H9 (cell line): ENCODE data around the gene CALML4. TPM values are rescaled to one million over a fixed set of nuclear protein-coding genes. Genes with fewer than 3 reads are reported as not detected.

Source experiments
- DNase-seq: peaks from one replicate; pipeline ENCODE4 v3.0.0-alpha.2; 2017
- H2AFZ ChIP-seq: one replicate; pipeline ENCODE4 v1.6.1; 2013; ENCODE audit warnings: mild to moderate bottlenecking, low read length, control low read depth, moderate library complexity
- H2AK5ac ChIP-seq: 2 replicates; pipeline ENCODE4 v1.6.1; 2013; ENCODE audit warnings: low read length, control low read depth, mixed read lengths; ENCODE audit not compliant: insufficient read length
- H2BK120ac ChIP-seq: one replicate; pipeline ENCODE4 v1.6.1; 2013; ENCODE audit warnings: low read depth, mild to moderate bottlenecking, low read length, control low read depth, inconsistent platforms; ENCODE audit not compliant: poor library complexity, severe bottlenecking
- H2BK12ac ChIP-seq: 2 replicates; pipeline ENCODE4 v1.6.1; 2013; ENCODE audit warnings: low read length, control low read depth, mixed read lengths, low read depth; ENCODE audit not compliant: insufficient read length
- H2BK15ac ChIP-seq: 2 replicates; pipeline ENCODE4 v1.6.1; 2013; ENCODE audit warnings: low read depth, low read length, control low read depth
- H2BK20ac ChIP-seq: one replicate; pipeline ENCODE4 v1.6.1; 2013; ENCODE audit warnings: low read depth, mild to moderate bottlenecking, low read length, control low read depth, inconsistent platforms; ENCODE audit not compliant: poor library complexity, severe bottlenecking
- H2BK5ac ChIP-seq: 2 replicates; pipeline ENCODE4 v1.6.1; 2013; ENCODE audit warnings: low read length, control low read depth, mixed read lengths; ENCODE audit not compliant: insufficient read length
- H3K14ac ChIP-seq: 2 replicates; pipeline ENCODE4 v1.6.1; 2013; ENCODE audit warnings: low read length, control low read depth; ENCODE audit not compliant: insufficient read depth
- H3K18ac ChIP-seq: 2 replicates; pipeline ENCODE4 v1.6.1; 2013; ENCODE audit warnings: low read depth, mild to moderate bottlenecking, mixed read lengths, low read length, control low read depth; ENCODE audit not compliant: insufficient read length
- H3K23ac ChIP-seq: 2 replicates; pipeline ENCODE4 v1.6.1; 2013; ENCODE audit warnings: low read length, control low read depth, mixed read lengths, low read depth; ENCODE audit not compliant: insufficient read length
- H3K23me2 ChIP-seq: 2 replicates; pipeline ENCODE4 v1.6.1; 2013; ENCODE audit warnings: low read depth, mild to moderate bottlenecking, mixed read lengths, low read length, control low read depth; ENCODE audit not compliant: insufficient read length, poor library complexity, severe bottlenecking
- H3K27ac ChIP-seq: 2 replicates; pipeline ENCODE4 v1.5.1; 2013; ENCODE audit warnings: low read length, control low read depth, mixed read lengths, low read depth; ENCODE audit not compliant: insufficient read length
- H3K27me3 ChIP-seq: 2 replicates; pipeline ENCODE4 v1.6.1; 2013; ENCODE audit warnings: low read length, control low read depth, inconsistent platforms; ENCODE audit not compliant: insufficient read depth
- H3K4ac ChIP-seq: 2 replicates; pipeline ENCODE4 v1.6.1; 2013; ENCODE audit warnings: low read depth, mild to moderate bottlenecking, control low read depth, inconsistent platforms, low read length, moderate library complexity
- H3K4me1 ChIP-seq: 2 replicates; pipeline ENCODE4 v1.6.1; 2013; ENCODE audit warnings: low read length, control low read depth, inconsistent platforms; ENCODE audit not compliant: insufficient read depth
- H3K4me2 ChIP-seq: 2 replicates; pipeline ENCODE4 v1.6.1; 2013; ENCODE audit warnings: low read length, control low read depth, mixed read lengths; ENCODE audit not compliant: insufficient read length, insufficient read depth
- H3K56ac ChIP-seq: 2 replicates; pipeline ENCODE4 v1.6.1; 2013; ENCODE audit warnings: low read depth, mild to moderate bottlenecking, mixed read lengths, low read length, control low read depth; ENCODE audit not compliant: insufficient read length
- H3K79me1 ChIP-seq: 2 replicates; pipeline ENCODE4 v1.6.1; 2013; ENCODE audit warnings: low read depth, mild to moderate bottlenecking, moderate library complexity, low read length, control low read depth, inconsistent platforms; ENCODE audit not compliant: insufficient read depth, poor library complexity, severe bottlenecking
- H3K79me2 ChIP-seq: 2 replicates; pipeline ENCODE4 v1.6.1; 2013; ENCODE audit warnings: low read length, control low read depth, inconsistent platforms; ENCODE audit not compliant: insufficient read depth
- H3K9ac ChIP-seq: 2 replicates; pipeline ENCODE4 v1.6.1; 2013; ENCODE audit warnings: low read length, control low read depth, mixed read lengths; ENCODE audit not compliant: insufficient read length; ENCODE audit errors: extremely low read depth
- H3K9me3 ChIP-seq: one replicate; pipeline ENCODE4 v1.6.1; 2013; ENCODE audit warnings: low read depth, low read length, inconsistent platforms; ENCODE audit not compliant: control insufficient read depth
- H3T11ph ChIP-seq: one replicate; pipeline ENCODE4 v1.6.1; 2013; ENCODE audit warnings: mild to moderate bottlenecking, low read length, control low read depth, inconsistent platforms
- H4K20me1 ChIP-seq: one replicate; pipeline ENCODE4 v1.6.1; 2013; ENCODE audit not compliant: control insufficient read depth, insufficient read length, insufficient read depth
- H4K5ac ChIP-seq: 2 replicates; pipeline ENCODE4 v1.6.1; 2013; ENCODE audit warnings: low read depth, mild to moderate bottlenecking, mixed read lengths, low read length, control low read depth; ENCODE audit not compliant: insufficient read length
- H4K8ac ChIP-seq: replicated peaks from 2 replicates; pipeline ENCODE4 v1.6.1; 2013; ENCODE audit warnings: low read length, control low read depth, mixed read lengths, low read depth; ENCODE audit not compliant: insufficient read length
- H4K91ac ChIP-seq: 2 replicates; pipeline ENCODE4 v1.6.1; 2013; ENCODE audit warnings: low read depth, mild to moderate bottlenecking, moderate library complexity, mixed read lengths, low read length, control low read depth; ENCODE audit not compliant: insufficient read length
- H3K27ac Mint-ChIP-seq, 3 experiments: 2 replicates in 2 of 3; 3 replicates in 1 of 3; pipeline ENCODE4 v1.8.0; 2020 to 2021; ENCODE audit warnings: mixed read lengths in 3 of 3, mild to moderate bottlenecking in 1 of 3, moderate library complexity in 1 of 3
- H3K27me3 Mint-ChIP-seq: 2 replicates; pipeline ENCODE4 v1.8.0; 2021; ENCODE audit warnings: low read depth, mild to moderate bottlenecking, moderate library complexity, mixed read lengths
- H3K36me3 Mint-ChIP-seq, 3 experiments: 2 replicates in 2 of 3; 3 replicates in 1 of 3; pipeline ENCODE4 v1.8.0; 2020 to 2021; ENCODE audit warnings: low read depth in 3 of 3, mixed read lengths in 3 of 3; ENCODE audit not compliant: insufficient read depth in 1 of 3
- H3K4me1 Mint-ChIP-seq, 2 experiments: 2 replicates each; pipeline ENCODE4 v1.8.0; 2020; ENCODE audit warnings: mixed read lengths in 2 of 2
- H3K4me3 Mint-ChIP-seq, 2 experiments: 2 replicates in 1 of 2; 3 replicates in 1 of 2; pipeline ENCODE4 v1.8.0; 2020 to 2021; ENCODE audit warnings: mild to moderate bottlenecking in 2 of 2, mixed read lengths in 2 of 2, moderate library complexity in 1 of 2
- H3K9me3 Mint-ChIP-seq, 2 experiments: 2 replicates in 1 of 2; 3 replicates in 1 of 2; pipeline ENCODE4 v1.8.0; 2020; ENCODE audit warnings: mild to moderate bottlenecking in 2 of 2, mixed read lengths in 2 of 2, moderate library complexity in 1 of 2
- CTCF ChIP-seq: fragments of 200-600 bp; sonication (generic); conservative IDR thresholded peaks from 3 replicates; pipeline ENCODE4 v1.8.0; 2021; ENCODE audit warnings: antibody characterized with exemption, mild to moderate bottlenecking
- WGBS: extraction: QIAGEN DNeasy Blood & Tissue Kit; methylation state at CpG from one replicate; pipeline ENCODE4 v1.1.7; 2013; ENCODE audit warnings: missing lambda C conversion rate, low lambda C conversion rate, mixed read lengths; ENCODE audit not compliant: insufficient read length; ENCODE audit errors: extremely low coverage; 5-methylcytosine and 5-hydroxymethylcytosine counted together
- total RNA-seq: library from RNA; stranded (reverse); gene quantifications from 2 replicates; pipeline ENCODE4 v1.2.1, GENCODE V29; 2021

CALML4 gene
- total RNA-seq, 1 experiment from 2014 or later: 11.8 TPM

- H3K27me3 ChIP-seq: no peaks in the 10 kb centered on the region
- H4K8ac ChIP-seq: no peak overlapping the region
- H2AFZ ChIP-seq: no peak overlapping the region
- no peak overlapping the region for H3K56ac ChIP-seq
- no peak overlapping the region for H3K27ac ChIP-seq
- Mint-ChIP-seq H3K9me3 (no peaks in the 10 kb centered on the region), H3K4me1 (peaks cover 4 to 7% of the 10 kb centered on the region in 2 experiments), H3K4me3 (no peak overlapping the region), H3K27ac (peak overlapping the region in 2 of 3 experiments; percentile 0 to 26; a peak in 2 of 7 replicates), H3K27me3 (no peaks in the 10 kb centered on the region), H3K36me3 (peaks cover 0 to 5% (median 0%) of the 10 kb centered on the region in 3 experiments; a peak in 1 of 7 replicates)
- H2BK120ac ChIP-seq: no peak overlapping the region
- H3K23me2 ChIP-seq: no peaks in the 10 kb centered on the region
- no peak overlapping the region for H3K9ac ChIP-seq
- H4K20me1 ChIP-seq: no peaks in the 10 kb centered on the region
- no peaks in the 10 kb centered on the region for H3K79me2 ChIP-seq
- H4K5ac ChIP-seq: no peak overlapping the region
- no CpG with 5 or more reads among the region's 2 CpGs for WGBS
- no peak overlapping the region for H3T11ph ChIP-seq
- H3K18ac ChIP-seq: no peak overlapping the region
- H3K23ac ChIP-seq: no peak overlapping the region
- no peak overlapping the region for H2BK20ac ChIP-seq
- no peaks in the 10 kb centered on the region for H3K4me1 ChIP-seq
- H2AK5ac ChIP-seq: no peak overlapping the region
- no peak for DNase-seq
- H3K79me1 ChIP-seq: no peaks in the 10 kb centered on the region
- H2BK15ac ChIP-seq: no peak overlapping the region
- no peak overlapping the region for H4K91ac ChIP-seq
- no peak overlapping the region for H2BK12ac ChIP-seq
- no peak overlapping the region for H3K4me2 ChIP-seq
- H3K4ac ChIP-seq: no peak overlapping the region
- no peaks in the 10 kb centered on the region for H3K9me3 ChIP-seq
- H3K14ac ChIP-seq: no peak overlapping the region
- H2BK5ac ChIP-seq: no peak overlapping the region
- TF ChIP-seq CTCF: no peak
Measured at GRCh38 chr15:68152342-68152741, 52.8 kb downstream of the CALML4 start.
